Left kidney (tissue), 8 donors: Measurements from ENCODE around the gene KCNJ18. TPM values are rescaled to one million over a fixed set of nuclear protein-coding genes. Genes with fewer than 3 reads are reported as not detected.
"Not testable (repeated sequence)": the region's sequence is repeated elsewhere in the genome, so short reads cannot be mapped to it uniquely, and the experiment has no call there.

Experiments
- DNase-seq: peaks from one replicate; pipeline ENCODE4 v3.0.0-alpha.2; 2013
- long read RNA-seq, 8 donors: transcript quantifications; one replicate each; lab custom pipeline, GENCODE V29; 2026
- polyA plus RNA-seq: library from polyadenylated mRNA; unstranded; fragments of 120-200 nt; gene quantifications from one replicate; pipeline ENCODE4 v1.2.1, GENCODE V29; 2013; ENCODE audit not compliant: insufficient read length

The KCNJ18 gene
- polyA plus RNA-seq: not detected
- long read RNA-seq, donor 1: 0 reads
- long read RNA-seq, donor 2: 0 reads
- long read RNA-seq, donor 3: 0 reads
- long read RNA-seq, donor 4: 0 reads
- long read RNA-seq, donor 5: 0 reads
- long read RNA-seq, donor 6: 0 reads
- long read RNA-seq, donor 7: 0 reads
- long read RNA-seq, donor 8: 0 reads

DNA sequence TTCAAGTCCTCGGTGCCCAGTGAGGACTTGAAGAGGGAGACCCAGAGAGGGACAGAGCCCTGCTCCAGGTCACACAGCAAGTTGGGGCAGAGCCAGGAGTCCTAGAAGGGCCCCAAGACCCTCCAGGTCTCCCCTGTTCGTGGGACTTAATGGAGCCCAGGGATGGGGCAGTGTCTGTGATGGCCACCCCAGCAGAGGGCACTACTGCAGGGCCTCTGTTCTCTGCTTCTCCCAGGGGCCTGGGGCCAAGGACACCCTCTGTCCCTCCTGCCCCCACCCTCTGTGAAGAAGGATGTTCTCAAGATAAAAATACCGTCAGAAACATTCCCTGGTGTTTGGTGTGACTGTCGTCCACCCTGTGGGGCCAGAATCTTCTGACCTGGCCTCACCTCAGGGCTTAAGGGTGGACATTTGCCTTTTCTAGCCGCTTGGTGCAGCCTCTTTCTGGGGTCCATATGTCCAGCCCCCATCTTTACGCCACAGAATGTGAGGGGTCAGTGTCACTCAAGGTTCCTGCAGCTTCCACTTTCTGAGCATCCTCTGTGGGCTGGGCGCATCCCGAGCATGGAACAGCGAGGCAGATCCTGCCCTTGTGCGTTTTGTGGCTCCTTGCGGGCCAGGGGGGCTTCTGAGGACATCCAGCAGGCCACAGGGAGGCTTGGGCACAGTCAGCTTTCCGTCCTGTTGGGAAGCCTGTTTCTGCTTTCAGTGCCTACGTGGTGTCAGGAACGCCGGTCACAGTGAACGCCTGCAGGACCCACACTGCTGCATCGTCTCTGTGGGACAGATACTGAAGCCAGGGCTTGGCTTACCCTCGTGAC lies at the start of gene KCNJ18:
Gene KCNJ18 (plus strand): TSS at position 641 of the 821 bp plus-strand sequence. CDS start 10,264 bp downstream, outside the sequence.
- not testable (repeated sequence) for DNase-seq

- not testable (repeated sequence) for DNase-seq
Observed at GRCh38 chr17:21648125-21648524, 44.2 kb upstream of the KCNJ18 start.

DNA sequence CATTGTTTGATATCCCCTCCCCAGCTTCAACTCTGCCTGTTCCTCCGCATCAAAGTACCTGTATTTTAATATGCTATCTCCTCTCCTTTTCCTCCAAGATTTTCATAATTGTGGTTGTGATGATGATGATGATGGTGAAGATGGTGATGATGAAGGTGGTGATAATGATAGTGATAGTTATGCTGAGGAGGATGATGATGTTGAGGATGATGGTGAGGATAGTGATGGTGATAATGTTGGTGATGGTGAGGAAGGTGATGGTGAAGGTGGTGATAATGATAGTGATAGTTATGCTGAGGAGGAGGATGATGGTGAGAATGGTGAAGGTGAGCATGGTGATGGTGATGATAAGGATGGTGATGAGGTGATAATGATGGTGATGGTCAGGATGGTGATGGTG lies 42.3 kb upstream of the KCNJ18 start:
- DNase-seq: not testable (repeated sequence)

DNA sequence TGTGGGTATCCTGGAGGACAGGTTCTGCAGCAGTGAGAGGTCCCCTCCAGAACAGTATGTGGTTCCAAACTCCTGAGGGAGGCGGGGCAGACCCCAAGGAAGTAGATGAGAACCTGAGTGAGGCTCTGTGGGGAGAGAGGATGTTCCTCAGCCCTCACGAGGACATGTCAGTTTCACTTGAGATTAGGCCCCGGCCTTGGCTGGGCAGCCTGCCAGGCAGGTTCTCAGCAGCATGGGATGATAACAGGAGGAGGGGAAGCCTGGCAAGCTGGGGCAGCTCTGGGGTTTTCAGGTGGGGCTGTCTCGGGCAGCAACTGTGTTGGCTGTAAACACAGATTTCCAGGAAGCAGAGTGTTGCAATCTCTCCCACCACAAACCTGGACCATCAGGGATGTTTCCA lies 40.3 kb upstream of the KCNJ18 start:
- not testable (repeated sequence) for DNase-seq

- DNase-seq: not testable (repeated sequence)
Observed at GRCh38 chr17:21653211-21653610, 39.1 kb upstream of the KCNJ18 start.

DNA sequence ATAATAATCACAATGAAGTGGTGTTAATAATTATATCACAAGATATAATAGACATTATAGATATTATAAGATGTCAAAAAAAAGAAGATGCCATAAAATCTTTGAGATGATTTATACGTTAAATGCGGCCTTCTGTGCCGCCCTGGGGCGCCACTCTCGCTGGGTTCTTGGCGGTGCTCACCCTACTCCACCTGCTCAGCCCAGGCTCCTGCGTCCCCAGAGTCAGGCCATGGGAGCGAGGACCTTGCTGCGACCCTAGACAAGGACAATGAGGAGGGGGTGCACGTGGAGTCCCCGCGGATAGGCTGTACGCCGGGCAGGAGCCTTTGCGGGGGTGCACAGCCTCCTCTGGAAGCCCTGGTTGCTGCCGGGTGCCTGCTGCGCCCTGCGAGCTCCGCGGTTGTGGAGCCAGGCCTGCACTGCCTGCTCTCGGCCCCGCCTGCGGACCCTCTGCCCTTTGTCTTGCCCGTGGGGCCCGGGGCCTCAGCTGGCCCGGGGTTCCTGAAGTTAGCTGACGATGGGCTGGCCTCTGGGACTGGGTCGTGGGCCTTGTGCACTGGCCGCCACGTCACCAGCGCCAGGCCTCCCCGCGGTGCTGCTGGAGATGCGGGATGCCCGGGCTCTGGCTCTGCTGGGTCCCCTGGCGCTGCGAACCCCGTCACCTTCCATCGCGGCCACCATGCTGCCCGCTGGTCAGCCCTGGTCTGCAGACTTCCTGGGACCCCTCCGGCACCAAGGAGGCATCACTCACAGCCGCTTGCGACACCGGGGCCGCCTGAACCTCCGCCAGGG lies 35.6 kb upstream of the KCNJ18 start:
- DNase-seq: not testable (repeated sequence)

GRCh38 chr17:21659635-21660034 lies 32.7 kb upstream of the KCNJ18 start:
- DNase-seq: not testable (repeated sequence)

DNA sequence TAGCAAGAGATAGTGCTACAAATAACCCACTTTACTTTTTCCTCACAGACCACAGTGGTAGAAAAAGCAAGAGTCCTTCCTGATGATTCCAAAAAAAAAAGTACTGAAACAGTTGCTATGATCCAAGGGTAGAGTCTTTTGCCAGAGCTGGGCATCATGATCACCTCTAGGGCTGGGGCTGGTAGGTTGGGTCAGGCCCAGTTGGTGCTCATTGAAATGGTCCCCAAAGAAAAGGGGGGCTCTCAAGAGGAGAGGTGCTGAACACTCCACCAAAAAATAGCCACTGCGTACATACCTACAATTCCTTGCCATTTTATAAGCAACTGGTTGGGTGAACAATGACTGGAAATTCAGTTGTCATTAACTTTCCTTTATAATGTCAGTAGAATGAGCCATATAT lies 30.9 kb upstream of the KCNJ18 start:
- DNase-seq: not testable (repeated sequence)

DNA sequence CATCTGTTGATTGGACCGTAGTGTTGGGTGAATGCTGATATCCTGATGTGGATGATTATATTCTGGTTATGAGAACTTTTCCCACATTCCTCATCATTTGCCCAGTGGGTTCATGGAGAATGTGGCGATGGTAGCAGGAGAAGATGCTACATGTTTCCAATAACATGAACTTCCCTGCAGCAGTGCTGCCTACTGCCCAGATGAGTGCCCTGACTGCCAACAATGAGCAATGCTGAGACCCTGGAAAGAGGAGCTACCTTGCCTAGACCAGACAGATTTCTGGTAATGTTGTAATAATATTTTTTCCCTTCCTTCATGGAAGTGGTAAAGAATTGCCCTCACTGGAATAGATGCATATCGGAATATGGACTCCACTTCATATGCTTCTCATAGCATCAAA lies 29.2 kb upstream of the KCNJ18 start:
- not testable (repeated sequence) for DNase-seq

DNA sequence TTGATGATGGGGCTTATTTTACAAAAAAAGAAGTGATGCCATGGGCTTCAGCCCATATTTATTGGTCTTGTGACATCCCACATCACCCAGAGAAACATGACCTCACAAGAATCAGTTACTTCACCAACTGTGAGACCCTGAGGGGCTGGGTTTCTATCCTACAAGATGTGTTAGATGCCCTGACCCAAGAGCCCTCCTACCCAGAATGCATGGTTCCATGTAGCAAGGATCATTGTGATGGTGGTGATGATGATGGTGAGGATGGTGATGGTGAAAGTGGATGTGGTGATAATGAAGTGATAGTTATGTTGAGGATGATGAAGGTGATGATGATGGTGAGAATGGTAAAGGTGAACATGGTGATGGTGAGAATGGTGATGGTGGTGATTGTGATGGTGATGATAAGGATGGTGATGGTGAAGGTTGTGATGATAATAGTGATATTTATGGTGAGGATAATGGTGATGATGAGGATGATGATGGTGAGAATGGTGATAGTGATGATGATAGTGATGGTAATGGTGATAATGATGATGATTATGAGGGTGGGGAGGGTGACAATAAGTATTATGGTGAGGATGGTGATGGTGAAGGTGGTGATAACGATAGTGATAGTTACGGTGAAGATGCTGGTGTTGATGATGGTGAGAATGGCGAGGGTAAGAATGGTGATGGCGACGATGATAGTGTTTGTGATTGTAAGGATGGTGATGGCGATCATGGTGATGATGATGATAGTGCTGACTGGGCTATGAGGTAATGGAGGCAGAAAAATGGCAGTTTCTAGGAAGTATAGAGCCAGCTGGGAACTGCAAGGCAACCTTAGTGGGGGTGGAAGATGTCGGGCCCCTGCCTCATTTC lies 28.5 kb upstream of the KCNJ18 start:
- DNase-seq: not testable (repeated sequence)

- not testable (repeated sequence) for DNase-seq
Observed at GRCh38 chr17:21665171-21665570, 27.2 kb upstream of the KCNJ18 start.

DNA sequence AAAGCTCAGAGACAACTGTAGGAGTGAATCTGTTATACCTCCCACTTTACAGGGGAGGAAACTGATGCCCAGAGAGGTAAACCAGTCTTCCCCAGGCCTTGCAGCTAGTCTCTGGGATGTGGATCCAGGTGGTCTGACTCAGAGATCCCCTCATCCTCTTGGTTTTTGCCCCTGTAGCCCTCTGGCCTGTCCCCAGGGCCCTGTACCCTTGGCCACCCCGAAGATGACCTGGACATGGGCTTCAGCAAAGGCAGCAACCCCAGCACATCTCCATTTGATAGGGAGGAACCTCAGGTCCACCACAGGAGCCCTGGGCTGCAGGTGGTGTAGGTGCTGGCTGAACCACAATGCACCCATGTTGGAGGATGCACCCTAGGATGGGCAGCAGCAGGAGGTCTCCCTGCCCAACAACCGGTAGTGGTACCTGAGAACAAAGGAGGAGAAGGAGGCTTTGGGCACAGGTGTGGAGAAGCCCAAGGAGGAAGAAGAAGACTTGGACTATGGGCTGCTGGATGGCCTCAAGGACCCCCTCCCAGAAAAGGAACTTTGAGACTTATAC lies 26.3 kb upstream of the KCNJ18 start:
- DNase-seq: not testable (repeated sequence)

GRCh38 chr17:21666711-21667412 lies 25.5 kb upstream of the KCNJ18 start:
- not testable (repeated sequence) for DNase-seq

- not testable (repeated sequence) for DNase-seq
Observed at GRCh38 chr17:21667413-21668117, 24.8 kb upstream of the KCNJ18 start.

DNA sequence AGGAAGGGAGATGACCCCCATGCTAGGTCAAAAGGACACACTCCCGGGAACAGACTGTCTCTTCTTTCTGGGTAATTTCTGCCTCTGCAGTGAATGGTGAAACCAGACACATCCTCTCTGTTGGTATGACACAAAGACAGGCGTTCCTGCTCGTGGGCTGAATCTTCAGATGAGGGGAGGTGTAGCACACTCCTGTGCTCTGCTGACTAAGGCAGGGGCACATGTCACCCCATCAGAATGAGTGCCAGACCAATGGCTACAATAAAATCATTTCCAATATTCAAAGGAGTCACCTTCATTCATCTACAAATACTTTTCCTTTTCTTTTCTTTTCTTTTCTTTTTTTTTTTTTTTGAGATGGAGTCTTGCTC lies 24.2 kb upstream of the KCNJ18 start:
- not testable (repeated sequence) for DNase-seq

DNA sequence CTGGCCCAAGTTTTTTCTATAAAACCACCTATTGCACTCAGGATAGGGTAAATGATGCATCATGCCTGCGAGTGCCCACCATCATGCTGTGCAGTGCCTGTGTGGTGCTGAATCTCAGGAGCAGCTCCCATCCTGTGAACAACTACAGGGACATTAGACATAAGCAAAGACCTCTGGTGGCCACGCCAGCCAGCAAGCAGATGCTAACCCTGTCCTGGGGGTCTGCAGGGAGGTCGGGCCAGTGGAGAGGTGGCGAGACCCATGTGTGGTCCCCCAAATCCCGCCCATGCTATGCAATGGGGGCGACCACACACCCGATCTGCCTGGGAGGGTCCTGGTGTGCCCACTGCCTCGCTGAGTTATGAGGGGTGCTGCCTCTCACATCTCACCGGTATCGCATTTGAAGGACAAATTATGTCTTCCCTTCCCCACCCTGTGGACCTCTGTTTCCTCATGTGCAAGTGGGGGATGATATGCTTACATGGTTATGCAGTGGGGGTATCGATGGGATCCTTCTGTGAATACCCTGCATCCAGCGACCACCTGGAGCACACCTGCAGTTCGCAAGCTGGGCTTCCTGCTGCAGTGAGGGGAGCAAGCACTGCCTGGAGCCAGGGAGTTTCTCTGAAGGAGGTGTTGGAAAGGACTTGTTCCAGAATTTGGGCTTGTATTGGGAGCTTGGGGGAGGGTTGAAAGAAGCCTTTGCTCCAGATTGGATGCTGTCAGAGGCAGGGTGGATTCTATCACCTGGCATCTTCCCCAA lies 23.4 kb upstream of the KCNJ18 start:
- not testable (repeated sequence) for DNase-seq

DNA sequence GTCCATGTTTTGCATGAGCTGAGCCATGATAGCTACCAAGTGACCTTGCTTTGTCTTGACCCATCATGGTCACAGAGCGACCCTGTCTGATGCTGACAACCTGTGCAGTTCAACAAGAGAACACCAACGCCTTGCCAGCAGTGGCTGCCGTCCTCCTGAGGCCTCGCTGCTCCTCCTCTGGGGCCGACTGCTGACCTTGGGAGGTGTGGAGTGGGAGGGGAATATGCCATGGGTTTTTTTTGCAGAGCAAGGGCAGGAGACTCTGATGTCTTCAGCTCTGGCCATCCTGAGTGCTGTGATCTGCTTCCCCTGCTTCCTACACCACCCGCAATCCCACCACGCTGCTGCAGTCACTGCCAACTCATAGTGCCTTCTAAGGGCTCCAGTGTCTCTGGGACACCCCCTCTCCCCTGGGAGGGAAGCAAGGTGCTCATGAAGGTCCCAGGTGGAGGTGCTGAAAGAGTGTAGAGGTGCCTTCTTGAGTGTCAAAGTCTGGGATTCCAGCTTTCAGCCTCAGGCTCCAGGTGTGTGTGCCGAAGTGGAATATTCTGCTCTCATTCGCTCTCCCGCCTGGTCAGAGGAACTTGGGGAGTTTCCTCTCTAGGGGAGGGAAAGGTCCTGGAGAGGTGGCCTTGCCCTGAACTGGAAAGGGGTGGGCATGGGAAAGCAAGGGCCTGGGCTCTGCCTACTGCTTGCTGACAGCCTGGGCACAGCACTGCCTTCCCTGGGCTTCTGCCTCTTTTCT lies 22.5 kb upstream of the KCNJ18 start:
- not testable (repeated sequence) for DNase-seq
